Measurements from ENCODE around the gene NKX1-2.
"Not testable (repeated sequence)": the region's sequence is repeated elsewhere in the genome, so short reads cannot be mapped to it uniquely, and the experiment has no call there.

NKX1-2 gene

GRCh38 chr10:124446830-124447750 lies 2.7 kb downstream of the NKX1-2 start:
- H3K4me1 ChIP-seq (ENCODE audit: control insufficient read depth, insufficient read depth, low read length): peaks cover 5% of the 10 kb centered on the region; the same call in 1 of the 2 replicates
- H3K36me3 ChIP-seq (ENCODE audit: control insufficient read depth in 2 of 2, insufficient read depth in 1 of 2, low read length in 2 of 2): no peaks in the 10 kb centered on the region
- peak; percentile 85; the same call in 1 of the 2 replicates for TF ChIP-seq ZNF202 (tag by site-specific recombination; IDR thresholded peaks at IDR 0.05; ENCODE audit: borderline replicate concordance)
- no peak for TF ChIP-seq ZNF221 (tag by site-specific recombination; IDR thresholded peaks at IDR 0.05; ENCODE audit: borderline replicate concordance)
- no peak for TF ChIP-seq ZBTB20 (tag by site-specific recombination; IDR thresholded peaks at IDR 0.05)
- TF ChIP-seq GFI1B (tag by site-specific recombination; IDR thresholded peaks at IDR 0.05): no peak
- TF ChIP-seq ZNF416 (tag by site-specific recombination; IDR thresholded peaks at IDR 0.05): no peak
- TF ChIP-seq ZIC2 (tag by site-specific recombination; IDR thresholded peaks at IDR 0.05): no peak
- TF ChIP-seq GLIS1 (tag by site-specific recombination; IDR thresholded peaks at IDR 0.05): no peak
- no peak for TF ChIP-seq ZNF792 (tag by site-specific recombination; IDR thresholded peaks at IDR 0.05)
- TF ChIP-seq FEZF1 (tag by site-specific recombination; IDR thresholded peaks at IDR 0.05): no peak
- TF ChIP-seq, protein P1, sequence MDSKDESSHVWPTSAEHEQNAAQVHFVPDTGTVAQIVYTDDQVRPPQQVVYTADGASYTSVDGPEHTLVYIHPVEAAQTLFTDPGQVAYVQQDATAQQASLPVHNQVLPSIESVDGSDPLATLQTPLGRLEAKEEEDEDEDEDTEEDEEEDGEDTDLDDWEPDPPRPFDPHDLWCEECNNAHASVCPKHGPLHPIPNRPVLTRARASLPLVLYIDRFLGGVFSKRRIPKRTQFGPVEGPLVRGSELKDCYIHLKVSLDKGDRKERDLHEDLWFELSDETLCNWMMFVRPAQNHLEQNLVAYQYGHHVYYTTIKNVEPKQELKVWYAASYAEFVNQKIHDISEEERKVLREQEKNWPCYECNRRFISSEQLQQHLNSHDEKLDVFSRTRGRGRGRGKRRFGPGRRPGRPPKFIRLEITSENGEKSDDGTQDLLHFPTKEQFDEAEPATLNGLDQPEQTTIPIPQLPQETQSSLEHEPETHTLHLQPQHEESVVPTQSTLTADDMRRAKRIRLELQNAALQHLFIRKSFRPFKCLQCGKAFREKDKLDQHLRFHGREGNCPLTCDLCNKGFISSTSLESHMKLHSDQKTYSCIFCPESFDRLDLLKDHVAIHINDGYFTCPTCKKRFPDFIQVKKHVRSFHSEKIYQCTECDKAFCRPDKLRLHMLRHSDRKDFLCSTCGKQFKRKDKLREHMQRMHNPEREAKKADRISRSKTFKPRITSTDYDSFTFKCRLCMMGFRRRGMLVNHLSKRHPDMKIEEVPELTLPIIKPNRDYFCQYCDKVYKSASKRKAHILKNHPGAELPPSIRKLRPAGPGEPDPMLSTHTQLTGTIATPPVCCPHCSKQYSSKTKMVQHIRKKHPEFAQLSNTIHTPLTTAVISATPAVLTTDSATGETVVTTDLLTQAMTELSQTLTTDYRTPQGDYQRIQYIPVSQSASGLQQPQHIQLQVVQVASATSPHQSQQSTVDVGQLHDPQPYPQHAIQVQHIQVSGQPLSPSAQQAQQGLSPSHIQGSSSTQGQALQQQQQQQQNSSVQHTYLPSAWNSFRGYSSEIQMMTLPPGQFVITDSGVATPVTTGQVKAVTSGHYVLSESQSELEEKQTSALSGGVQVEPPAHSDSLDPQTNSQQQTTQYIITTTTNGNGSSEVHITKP (tag by site-specific recombination; IDR thresholded peaks at IDR 0.05): peak; percentile 68
- TF ChIP-seq ZNF529 (tag by site-specific recombination; IDR thresholded peaks at IDR 0.05; ENCODE audit: insufficient replicate concordance): no peak
- no peak for TF ChIP-seq ZNF549 (tag by site-specific recombination; IDR thresholded peaks at IDR 0.05)
- TF ChIP-seq, protein P2, sequence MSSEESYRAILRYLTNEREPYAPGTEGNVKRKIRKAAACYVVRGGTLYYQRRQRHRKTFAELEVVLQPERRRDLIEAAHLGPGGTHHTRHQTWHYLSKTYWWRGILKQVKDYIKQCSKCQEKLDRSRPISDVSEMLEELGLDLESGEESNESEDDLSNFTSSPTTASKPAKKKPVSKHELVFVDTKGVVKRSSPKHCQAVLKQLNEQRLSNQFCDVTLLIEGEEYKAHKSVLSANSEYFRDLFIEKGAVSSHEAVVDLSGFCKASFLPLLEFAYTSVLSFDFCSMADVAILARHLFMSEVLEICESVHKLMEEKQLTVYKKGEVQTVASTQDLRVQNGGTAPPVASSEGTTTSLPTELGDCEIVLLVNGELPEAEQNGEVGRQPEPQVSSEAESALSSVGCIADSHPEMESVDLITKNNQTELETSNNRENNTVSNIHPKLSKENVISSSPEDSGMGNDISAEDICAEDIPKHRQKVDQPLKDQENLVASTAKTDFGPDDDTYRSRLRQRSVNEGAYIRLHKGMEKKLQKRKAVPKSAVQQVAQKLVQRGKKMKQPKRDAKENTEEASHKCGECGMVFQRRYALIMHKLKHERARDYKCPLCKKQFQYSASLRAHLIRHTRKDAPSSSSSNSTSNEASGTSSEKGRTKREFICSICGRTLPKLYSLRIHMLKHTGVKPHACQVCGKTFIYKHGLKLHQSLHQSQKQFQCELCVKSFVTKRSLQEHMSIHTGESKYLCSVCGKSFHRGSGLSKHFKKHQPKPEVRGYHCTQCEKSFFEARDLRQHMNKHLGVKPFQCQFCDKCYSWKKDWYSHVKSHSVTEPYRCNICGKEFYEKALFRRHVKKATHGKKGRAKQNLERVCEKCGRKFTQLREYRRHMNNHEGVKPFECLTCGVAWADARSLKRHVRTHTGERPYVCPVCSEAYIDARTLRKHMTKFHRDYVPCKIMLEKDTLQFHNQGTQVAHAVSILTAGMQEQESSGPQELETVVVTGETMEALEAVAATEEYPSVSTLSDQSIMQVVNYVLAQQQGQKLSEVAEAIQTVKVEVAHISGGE (tag by site-specific recombination; conservative IDR thresholded peaks at IDR 0.05; ENCODE audit: low read depth): no peak
- TF ChIP-seq ZSCAN23 (tag by site-specific recombination; IDR thresholded peaks at IDR 0.05): no peak
- TF ChIP-seq ZNF621 (tag by site-specific recombination; IDR thresholded peaks at IDR 0.05): no peak
- H3K27ac ChIP-seq (ENCODE audit: extremely low read depth, low read depth, low read length): no peak overlapping the region
- POLR2A ChIA-PET: interaction anchor here (1.0 kb wide), 1 partner anchor 28 kb away, joined by 5 read pairs; the partner anchor contains the start of gene OAT
- no peaks in the 10 kb centered on the region for H3K9me3 ChIP-seq (ENCODE audit: control insufficient read depth, insufficient read depth, low read depth, low read length)
- CTCF ChIA-PET: no interaction called here
- H3K4me3 ChIP-seq (ENCODE audit: low read depth, low read length): no peak overlapping the region

GRCh38 chr10:124441694-124442093 lies 8.1 kb downstream of the NKX1-2 start:
- POLR2A ChIA-PET; H3K27ac ChIP-seq (ENCODE audit: extremely low read depth, low read depth, low read length); H3K4me3 ChIP-seq (ENCODE audit: low read depth, low read length); H3K36me3 ChIP-seq (ENCODE audit: control insufficient read depth in 2 of 2, insufficient read depth in 1 of 2, low read length in 2 of 2); H3K9me3 ChIP-seq (ENCODE audit: control insufficient read depth, insufficient read depth, low read depth, low read length); H3K4me1 ChIP-seq (ENCODE audit: control insufficient read depth, insufficient read depth, low read length): not testable (repeated sequence)
- peak; percentile 90 for TF ChIP-seq ZNF121 (tag by site-specific recombination; IDR thresholded peaks at IDR 0.05)
- CTCF ChIA-PET: interaction anchor here (1.0 kb wide), 1 partner anchor 16 kb away, joined by 6 read pairs; no protein-coding TSS in a partner anchor
